Measurements from ENCODE around the gene GRID1.

The GRID1 gene

DNA sequence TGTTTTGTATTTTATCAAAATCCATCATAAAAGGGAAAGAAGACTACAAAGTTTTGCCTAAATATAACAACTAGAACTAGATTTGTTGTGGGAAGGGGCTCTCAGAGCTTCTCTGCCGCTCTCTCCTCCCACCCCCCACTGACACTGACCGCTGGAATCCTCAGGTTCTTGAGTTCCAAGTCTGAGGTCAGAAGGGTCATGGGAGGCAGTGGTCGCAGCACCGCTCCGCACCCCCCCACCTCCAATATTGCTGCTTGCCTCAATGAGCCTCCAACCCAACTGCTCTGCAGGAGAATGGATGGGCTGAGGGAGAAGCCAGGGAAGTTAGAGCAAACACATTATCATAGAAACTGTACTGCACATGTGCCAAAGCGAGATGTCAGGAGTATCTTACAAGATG, 359.4 kb downstream of the GRID1 start:
- no peak for DNase-seq (ENCODE audit: low read depth, low spot score)

DNA sequence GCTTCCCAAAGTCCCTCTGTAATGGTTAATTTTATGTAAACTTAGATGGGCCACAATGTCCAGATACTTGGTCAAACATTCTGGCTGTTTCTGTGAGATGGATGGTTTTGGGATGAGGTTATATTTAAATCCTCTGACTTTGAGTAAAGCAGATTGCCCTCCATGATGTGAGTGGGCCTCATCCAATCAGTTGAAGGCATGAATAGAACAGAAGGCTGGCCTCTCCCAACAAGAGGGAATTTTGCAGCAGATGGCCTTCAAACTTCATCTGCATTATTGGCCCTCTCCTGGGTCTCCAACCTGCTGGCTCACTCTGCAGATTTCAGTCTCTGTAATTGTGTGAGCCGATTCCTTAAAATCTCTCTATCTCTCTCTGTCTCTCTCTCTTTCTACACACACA, 362.3 kb downstream of the GRID1 start:
- no peak for DNase-seq (ENCODE audit: low read depth, low spot score)

DNA sequence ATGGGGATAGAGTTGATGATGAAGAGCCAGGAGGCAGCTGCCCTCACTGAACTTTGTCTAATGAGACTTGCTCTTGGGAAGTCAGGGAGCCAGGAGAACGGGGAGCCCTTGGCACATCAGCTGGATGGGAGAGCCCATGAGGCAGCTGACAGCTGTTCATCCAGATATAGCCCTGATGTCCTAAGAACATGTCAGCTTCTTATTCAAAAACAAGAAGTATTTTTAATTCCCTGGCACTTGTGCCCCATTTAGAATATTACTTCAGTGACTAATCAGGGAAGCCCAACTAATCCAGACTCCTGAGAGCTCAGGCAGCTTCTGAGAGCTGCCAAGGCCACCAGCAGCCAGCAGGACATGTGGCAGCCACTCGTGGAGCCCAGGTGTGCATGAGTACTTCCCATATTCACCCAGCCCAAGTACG, 363.4 kb downstream of the GRID1 start:
- DNase-seq (ENCODE audit: low read depth, low spot score) = no peak

DNA sequence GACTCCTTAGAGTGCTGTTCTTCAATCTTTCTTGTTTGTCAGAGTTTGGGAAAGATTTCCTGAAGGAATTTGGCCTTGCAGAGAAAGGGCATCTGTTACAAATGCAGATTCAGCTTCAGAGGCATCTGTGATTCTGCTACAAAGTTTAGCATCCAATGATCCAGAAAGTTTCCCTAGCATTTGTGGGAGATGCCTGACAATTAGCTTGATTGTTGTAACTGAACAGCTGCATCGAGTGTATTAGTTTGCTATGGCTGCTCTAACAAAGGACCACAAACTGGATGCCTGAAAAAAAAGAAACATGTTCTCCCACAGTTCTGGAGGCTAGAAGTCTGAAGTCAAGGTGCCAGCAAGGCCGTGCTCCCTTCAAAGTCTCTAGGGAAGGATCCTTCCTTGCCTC, 365.1 kb downstream of the GRID1 start:
- DNase-seq (ENCODE audit: low read depth, low spot score) = no peak

DNA sequence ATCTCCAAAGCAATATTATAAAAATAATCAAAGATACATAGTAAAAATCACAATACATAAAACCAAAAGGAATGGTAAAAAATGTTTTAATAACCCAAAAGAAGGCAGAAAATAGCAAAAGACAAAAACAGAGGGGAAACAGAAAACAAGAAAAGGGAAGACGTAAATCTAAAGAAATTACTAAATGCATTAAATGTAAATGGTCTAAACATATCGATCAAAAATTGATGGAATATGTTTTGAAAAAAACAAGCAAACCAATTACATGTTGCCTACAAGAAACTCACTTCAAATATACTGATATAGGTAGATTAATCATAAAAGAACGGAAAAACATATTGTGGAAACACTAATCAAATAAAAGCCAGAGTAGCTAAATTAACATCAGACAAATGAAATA, 369.1 kb downstream of the GRID1 start:
- no peak for DNase-seq (ENCODE audit: low read depth, low spot score)

DNA sequence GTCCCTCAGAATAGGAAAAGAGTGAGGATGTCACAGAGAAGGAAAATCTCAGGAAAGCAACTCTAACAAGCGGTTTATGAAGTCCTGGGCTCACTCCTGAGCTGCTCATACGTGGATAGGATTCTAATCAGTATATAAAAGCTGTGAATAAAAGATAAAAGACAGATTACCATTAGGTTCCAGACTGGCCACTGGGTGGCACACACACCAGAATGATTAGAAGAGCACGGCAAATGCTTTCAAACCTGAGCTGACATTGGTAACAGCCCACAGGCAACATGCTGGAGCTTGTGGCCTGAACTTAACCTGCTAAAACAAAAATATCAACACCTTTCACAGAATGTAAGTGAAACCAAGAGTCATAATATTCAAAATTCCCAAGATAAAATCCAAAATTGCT, 370.8 kb downstream of the GRID1 start:
- no peak for DNase-seq (ENCODE audit: low read depth, low spot score)

DNA sequence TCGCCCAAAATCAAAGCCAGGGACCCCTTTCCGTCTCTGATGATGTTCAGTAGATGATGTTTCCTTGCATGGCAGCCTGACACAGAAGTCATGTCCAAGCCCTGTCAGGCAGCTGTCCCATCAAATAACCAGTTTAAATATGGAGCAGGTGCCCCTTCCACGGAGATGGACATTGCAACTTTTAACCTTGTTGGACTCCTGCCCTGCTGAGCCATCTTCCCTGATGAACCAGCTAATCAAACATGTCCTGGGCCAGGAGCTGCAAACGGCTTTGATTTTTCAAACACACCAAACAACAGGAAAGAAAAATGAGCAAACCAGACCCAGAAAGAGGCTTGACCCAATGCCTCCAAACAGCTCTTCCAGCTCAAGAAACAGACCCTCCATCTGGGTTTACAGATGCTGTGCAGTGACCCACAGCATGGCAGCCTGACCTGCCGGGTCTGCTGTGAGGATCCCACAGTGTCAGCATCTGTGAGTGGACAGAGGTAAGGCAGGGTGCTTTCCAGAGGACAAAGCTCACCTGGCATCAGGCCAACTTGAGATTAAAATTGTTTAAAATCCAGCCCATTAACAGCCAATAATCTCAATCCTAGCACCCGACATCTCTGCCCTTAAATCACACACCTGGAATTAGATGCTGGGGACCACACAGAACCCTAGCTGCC, 372.6 kb downstream of the GRID1 start:
- no peak for DNase-seq (ENCODE audit: low read depth, low spot score)

DNA sequence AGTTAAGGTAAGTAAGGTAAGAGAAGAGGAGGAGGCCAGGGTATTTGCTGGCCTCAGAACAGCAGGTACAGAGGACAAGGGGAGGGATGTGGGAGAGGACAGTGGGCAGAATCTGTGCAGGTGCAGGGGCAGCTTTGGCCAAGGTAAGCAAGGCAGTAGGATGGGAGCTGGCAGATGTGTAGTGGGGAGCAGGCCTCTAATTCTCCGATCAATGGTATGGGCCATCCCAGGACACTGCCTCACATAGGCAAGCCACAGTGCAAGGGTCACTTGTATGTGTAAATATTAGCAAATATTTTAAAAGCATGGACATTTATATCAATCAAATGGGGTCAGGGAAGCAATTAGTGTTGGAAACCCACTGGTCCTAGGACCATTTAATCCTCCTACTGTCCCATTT, 373.5 kb downstream of the GRID1 start:
- no peak for DNase-seq (ENCODE audit: low read depth, low spot score)

DNA sequence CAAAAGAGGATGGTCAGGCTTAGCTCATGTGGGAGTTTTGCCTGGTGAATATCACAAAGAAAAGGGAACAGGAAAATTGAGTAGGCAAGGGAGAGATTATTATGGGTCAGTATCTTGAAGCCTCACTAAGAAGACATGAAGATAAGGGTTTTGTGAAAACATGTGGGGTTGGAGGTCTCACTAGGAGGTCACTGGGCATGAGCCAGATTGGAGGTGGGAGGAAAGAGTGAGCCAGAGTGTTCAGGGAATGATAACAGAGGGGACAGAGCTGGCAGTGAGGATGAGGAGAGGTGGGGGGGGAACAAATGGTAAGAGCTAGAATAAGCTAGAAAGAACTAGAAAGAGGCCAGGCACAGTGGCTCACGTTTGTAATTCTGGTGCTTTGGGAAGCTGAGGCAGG, 374.3 kb downstream of the GRID1 start:
- DNase-seq (ENCODE audit: low read depth, low spot score) = no peak

DNA sequence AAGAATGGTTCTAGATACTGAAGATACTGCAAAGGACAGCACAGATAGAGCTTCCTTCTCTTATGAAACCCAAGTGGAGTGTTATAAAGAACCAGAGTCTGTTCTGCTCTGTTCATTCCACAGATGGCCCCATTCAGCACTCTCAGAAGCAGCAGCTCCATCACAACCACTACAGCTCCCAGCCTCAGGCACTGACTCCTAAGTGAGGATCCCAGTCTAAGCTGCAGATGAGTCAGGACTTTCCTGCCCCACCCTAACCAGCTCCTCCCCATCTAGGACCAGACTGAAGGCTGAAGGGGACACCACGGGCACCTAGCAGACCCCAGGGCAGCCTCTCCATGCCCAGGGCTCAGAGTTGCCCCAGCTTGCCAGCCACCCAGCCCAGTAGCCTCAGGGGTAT, 379.8 kb downstream of the GRID1 start:
- DNase-seq (ENCODE audit: low read depth, low spot score) = no peak

DNA sequence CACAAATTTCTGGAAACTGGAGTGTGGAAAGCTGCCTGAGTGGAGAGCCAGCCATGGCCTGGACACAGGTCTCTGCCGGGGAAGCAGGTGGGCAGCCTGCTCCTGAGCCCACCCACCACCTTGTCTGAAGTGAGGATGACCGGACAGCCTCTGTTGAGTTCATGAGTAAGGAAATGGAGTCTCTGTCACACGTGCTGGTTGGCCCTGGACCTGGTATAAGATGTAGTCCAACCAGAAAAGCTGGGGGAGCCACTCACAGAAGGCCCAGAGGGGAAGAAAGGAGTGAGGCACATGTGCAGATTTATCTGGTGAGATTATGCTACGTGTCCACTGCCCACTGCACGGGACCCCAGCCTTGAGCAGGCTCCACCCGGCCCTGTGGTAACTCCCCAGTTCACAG, 383.5 kb downstream of the GRID1 start:
- DNase-seq (ENCODE audit: low read depth, low spot score) = no peak

DNA sequence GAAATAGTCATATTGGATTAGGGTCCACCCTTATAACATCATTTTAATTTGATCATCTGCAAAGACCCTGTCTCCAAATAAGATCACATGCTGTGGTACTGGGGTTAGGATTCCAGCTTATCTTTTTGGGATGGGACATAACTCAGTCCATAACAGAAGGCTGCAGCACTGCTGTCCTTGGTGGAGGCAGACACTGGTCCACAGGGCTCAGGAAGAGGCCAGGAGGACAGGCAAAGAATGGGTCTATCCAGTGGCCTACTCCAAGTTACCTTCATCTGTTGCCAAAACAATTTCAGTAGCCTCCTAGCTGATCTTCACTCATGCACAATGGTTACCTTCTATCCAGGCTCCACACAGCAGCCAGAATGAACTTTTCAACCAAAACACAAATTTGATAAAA, 387.0 kb downstream of the GRID1 start:
- no peak for DNase-seq (ENCODE audit: low read depth, low spot score)

DNA sequence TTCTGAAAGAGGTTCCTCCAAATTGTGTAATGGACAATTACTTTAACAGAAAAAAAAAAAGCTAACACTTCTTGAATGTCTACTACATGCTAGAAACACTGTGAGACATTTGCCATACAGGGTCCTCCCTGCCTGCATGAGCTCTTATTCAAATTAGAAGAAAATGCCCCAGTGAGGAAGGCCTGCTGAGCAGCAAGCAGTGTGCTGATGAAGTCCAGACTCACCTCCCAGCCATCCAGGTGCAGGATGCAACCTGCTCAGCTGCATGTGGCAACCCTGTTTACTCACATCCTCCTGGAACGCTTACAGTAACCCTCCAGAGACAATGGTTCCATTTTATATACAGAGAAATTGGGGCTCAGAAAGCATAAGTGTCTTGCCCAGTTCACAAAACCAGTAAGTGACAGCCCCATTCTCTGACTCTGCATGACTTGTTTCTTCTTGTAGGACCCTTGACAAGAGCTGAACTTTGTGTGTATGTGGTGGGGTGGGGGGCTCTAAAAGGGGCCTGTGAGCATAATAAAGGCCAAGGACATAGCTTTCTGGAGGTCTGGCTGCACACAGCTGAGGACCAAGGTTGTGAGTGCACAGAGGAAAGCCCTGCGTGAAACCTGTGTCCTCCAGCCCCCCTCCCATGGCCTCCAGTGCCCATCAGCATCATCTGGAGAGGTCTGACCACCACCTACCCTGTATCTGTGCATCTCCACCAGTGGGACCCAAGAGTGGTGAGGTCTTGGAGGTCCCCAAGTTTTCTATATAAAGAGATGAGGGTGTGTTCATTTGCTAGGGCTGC, 387.8 kb downstream of the GRID1 start:
- DNase-seq (ENCODE audit: low read depth, low spot score) = no peak

DNA sequence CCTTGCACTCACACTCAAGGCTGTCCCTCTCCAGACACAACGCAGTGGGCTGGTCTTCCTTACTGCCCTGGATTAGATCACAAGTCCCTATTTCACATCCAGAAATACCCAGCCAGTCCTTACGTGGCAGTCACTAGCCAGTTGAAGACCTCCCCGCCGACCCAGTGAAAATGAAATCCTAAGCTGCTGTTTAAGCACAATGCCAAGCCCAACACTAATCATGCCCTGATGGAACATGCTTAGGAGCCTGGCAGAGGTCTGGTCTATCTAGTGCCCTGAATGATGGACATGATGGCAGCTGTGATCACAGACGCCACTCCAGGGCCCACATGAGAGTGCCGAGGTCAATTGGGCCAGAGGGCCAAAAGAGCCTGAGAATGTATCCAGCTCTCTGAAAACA, 389.0 kb downstream of the GRID1 start:
- DNase-seq (ENCODE audit: low read depth, low spot score) = no peak

DNA sequence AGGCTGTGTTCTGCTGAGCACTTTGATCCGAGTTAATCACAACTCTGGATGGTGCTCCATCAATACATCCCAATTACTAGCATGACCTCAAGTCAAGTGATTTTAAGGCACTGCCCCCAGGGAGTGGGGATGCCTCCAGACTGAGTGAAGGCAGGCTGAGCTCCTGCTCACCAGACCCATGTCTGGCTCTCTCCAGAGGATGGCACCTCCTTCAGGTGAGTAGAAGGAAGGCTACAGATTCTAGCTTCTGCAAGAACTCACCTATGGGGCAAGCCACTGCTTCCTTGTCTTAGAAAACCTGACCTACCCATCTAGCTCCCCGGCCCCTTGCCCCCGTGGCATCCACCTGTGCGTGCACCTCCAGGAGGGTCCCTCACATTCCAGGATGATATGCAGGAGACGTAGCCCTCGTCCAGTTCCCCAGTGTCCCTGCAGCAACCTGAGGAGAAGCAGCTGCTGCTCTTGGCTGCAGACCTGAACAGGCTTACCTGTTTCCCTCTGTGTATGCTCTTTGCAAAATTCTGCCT, 390.3 kb downstream of the GRID1 start:
- no peak for DNase-seq (ENCODE audit: low read depth, low spot score)

DNA sequence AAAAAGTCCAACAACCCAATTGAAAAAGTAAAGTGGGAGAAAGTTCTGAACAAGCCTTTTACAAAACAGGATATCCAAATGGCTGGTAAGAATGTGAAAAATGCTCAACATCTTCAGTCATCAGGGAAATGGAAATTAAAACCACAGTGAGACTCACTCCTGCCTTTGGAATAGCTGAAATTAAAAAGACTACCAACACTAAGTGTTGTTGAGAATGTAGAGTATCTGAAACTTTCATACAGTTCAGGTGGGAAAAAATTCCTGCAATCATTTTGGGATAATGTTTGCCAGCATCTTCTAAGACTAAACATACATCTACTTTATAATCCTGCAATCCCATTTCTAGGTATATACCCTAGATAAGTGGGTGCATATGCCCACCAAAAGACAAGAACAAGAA, 395.1 kb downstream of the GRID1 start:
- DNase-seq (ENCODE audit: low read depth, low spot score) = no peak

DNA sequence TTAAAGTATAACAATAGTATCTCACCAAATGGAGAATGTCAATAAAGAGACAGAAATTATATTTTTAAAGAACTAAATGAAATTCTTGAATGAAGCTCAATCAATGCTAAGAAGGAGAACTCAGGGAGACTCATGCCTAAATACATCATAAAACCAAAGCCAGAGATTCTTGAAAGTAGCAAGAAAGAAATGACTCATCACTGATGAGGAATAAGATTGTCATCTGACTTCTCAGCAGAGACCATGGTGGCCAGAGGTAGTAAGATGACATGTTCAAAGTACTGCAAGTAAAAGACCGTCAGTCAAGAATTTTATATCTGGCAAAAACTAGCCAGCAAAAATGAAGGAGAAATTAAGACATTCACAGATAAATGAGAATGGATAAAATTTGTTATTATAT, 399.0 kb downstream of the GRID1 start:
- no peak for DNase-seq (ENCODE audit: low read depth, low spot score)

DNA sequence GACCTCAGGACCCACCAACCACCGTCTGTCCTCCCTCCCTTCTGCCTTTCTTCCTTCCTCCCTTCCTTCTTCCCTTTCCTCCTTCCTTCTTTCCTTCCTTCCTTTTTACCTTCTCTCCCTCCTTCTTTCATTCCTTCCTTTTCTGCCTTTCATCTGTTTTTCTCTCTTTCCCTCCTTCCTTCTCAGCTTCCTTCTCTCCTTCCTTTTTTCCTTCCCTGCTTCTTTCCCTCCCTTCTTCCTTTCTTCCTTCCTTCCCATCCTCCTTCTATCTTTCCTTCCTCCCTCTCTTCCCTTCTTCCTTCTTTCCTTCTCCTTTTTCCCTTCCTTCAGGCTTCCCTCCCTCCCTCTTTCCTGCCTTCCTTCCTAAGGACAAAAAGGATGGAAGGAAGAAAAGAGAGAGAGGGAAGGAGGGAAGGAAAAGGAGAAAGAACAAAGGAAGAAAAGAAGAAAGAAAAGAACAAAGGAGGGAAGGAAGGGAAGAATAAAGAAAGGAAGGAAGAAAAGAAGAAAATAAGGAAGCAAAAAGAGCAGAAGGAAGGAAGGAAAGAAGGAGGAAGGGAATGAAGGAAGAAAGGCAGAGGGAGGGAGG, 405.0 kb downstream of the GRID1 start:
- no peak for DNase-seq (ENCODE audit: low read depth, low spot score)

DNA sequence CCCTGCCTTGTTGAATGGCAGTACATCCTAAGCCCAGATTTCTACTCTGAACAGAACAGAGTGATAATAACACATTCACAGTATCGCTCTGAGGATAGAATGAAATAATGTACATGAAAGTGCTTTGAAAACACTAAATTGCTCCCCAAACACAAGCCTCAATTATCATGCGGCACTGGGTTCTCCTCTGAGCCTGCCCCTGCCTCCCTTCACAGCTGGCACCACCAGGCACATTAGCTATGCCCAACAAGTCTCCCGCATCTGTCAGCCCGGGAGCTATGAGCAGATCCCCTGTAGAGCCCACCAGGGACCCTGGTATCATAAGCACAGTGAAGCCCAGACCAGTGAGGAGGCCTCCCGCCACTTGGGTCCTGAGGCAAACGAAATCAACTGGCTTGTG, 405.5 kb downstream of the GRID1 start:
- no peak for DNase-seq (ENCODE audit: low read depth, low spot score)

DNA sequence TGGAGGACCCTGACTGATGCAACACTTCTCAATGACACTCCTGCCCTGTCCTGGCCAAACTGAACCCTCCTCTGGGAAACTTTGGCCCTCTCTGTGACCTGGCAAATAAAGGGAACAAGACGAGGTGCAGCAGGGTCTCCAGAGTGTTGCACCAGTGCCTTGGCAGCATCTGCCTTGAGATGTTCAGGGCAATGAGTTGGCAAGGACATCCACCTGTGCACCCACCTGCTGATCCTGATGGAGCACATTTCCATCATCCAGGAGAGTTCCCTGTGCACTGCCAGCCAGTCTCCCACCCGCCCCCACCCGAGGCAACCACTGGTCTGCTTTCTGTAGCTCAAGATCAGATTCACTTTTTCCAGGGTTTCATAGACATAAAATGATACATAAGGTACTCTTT, 407.4 kb downstream of the GRID1 start:
- DNase-seq (ENCODE audit: low read depth, low spot score) = no peak

DNA sequence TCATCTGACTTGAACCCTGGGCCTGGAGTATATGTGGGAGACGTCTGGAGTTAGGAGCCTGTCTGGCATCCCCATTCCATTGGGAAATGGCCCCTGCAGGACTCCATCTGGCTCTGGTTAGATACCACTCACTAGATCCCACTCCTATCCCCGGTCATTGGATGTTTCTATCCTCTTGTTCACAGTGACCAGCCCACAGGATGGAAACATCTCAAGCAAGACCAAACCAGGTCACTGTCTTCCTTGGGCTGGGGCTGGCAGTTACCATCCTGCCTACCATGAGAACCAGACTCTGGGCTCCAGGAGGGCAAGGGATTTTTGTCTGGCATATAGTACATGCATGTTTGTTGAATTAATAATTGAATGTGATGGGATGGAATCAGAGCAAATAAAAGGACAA, 415.7 kb downstream of the GRID1 start:
- DNase-seq (ENCODE audit: low read depth, low spot score) = no peak

DNA sequence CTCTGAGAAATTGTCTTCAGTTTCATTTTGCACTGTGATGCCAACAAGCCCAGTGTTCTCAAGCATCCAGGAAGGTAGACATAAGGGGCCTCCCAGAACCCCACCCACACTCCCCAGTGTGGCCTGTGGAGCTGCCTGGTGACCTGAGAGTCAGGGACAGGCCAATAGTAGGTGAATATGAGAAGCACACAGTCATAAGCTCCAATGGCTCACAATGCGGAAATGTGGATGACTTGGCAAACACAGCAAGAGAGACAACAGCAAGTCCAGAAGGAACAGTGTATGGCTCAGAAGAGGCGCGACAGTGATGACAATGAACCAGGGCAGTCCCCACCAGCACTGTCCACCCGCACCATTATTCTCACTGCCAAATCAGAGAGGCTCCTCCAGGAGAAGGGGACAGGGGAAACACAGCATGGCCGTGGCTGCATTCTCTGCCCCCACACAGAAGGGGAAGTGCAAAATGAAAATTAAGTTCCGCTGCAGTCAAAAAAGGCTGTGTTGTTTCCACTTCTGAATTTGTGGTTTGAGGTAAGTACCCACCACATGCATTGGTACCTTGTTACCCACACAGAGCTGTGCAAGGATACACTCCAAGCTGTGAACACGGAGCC, 419.8 kb downstream of the GRID1 start:
- no peak for DNase-seq (ENCODE audit: low read depth, low spot score)
